HG02870 (cell line): ENCODE data around the gene CRADD.
"Not testable (repeated sequence)": the region's sequence is repeated elsewhere in the genome, so short reads cannot be mapped to it uniquely, and the experiment has no call there.

Experiments used
- ATAC-seq: cut with Tn5 transposase; IDR thresholded peaks from one replicate; pipeline ENCODE4 v1.9.1; 2021; ENCODE audit warnings: mild to moderate bottlenecking, moderate library complexity; ENCODE audit not compliant: unreplicated experiment

CRADD gene

DNA sequence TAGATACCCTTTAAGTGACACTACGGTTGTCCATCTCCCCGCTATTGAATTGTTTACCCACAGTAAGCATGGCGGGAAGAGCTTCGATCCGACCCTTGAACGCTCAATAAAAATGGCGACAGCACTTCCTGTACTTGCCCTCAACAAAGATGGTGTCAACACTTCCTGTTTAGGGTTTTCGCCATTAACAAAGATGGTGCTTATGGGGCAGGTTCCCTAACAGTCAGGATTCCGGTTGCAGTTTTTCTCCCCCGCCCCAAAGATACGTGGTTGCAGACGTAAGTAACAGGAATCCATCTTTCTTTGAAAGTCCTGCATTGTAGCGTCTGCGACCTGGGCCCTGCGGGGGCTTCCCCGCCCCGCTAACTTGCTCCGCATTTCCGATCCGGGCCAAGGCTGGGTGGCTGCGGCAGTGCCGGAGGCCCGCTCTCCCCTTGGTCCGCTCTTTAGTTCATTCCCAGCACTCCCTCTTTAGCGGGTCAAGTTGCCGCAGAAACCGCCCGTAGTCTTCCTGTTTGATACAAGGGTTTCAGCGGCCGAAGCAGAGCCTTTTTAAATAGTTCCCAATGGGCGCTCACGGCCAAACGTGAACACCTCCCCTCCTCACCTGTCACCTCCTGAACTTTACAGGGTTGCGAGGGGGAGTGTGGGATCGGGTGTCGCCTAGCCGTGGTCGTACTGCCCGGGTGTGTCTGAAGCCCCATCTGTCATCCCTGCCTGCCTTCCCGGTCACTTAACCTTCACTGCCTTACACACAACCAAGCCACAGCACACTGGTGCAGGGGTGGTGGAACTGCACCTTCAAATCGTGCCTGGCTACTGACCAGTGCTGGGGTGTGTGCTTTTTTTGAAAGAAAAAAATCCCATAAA lies at the start of gene CRADD:
TSS of gene CRADD (plus strand) at position 181 of the 870 bp plus-strand sequence.
- peak; percentile 95 for ATAC-seq

- ATAC-seq: no peak
These were observed 44.8 kb upstream of the CRADD start for GRCh38 chr12:93632383-93632782.

GRCh38 chr12:93634416-93634815 lies 42.8 kb upstream of the CRADD start:
- no peak for ATAC-seq

- no peak for ATAC-seq
These were observed 40.5 kb upstream of the CRADD start for GRCh38 chr12:93636708-93637107.

- no peak for ATAC-seq
These were observed 39.1 kb upstream of the CRADD start for GRCh38 chr12:93638095-93638494.

GRCh38 chr12:93638954-93639353 lies 38.2 kb upstream of the CRADD start:
- ATAC-seq: no peak

- ATAC-seq: no peak
These were observed 37.8 kb upstream of the CRADD start for GRCh38 chr12:93639406-93639805.

- not testable (repeated sequence) for ATAC-seq
These were observed 35.8 kb upstream of the CRADD start for GRCh38 chr12:93641380-93641779.

DNA sequence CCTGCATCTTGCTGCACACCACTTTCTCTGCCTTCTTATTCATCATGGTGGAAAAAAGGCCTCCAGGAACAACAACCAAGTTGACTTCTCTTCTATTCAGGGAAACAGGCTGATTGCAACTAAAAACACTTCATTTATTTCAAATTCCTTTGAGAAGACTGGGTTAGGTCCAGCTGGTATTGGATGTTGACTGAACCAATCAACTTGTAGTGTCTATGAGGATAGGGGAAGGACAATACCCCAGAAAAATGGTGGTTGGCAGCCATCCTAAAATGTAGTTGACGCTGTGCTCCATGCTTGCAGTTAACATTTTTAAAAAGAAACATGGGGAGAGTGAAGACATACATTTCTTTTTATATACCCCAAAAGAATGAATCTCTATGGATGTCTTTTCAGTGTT lies 34.4 kb upstream of the CRADD start:
- no peak for ATAC-seq

- no peak for ATAC-seq
These were observed 31.5 kb upstream of the CRADD start for GRCh38 chr12:93645702-93646101.

- ATAC-seq: no peak
These were observed 26.5 kb upstream of the CRADD start for GRCh38 chr12:93650626-93651025.

GRCh38 chr12:93653079-93653478 lies 24.1 kb upstream of the CRADD start:
- peak; percentile 65 for ATAC-seq

DNA sequence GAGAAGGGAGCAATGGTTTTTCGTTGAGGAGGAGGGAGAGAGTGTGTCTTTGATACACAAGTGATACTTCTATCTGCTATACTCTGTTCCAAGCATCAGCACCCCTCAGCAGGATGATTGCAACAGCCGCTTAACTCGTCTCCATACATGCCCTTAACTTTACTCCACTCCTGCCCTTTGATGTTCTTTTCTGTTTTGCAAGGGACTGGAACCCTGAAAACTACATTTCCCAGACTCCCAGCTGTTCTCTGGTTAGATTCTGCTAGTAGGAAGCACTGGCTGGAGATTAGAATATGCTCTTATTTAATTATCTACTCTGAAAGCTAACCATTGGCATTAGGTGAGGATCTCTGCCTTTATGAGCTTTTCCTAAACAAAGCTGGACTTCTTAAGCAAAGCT lies 23.5 kb upstream of the CRADD start:
- no peak for ATAC-seq

GRCh38 chr12:93654421-93654820 lies 22.8 kb upstream of the CRADD start:
- no peak for ATAC-seq

GRCh38 chr12:93657071-93657470 lies 20.1 kb upstream of the CRADD start:
- no peak for ATAC-seq

GRCh38 chr12:93661021-93661420 lies 16.2 kb upstream of the CRADD start:
- no peak for ATAC-seq

- no peak for ATAC-seq
These were observed 14.0 kb upstream of the CRADD start for GRCh38 chr12:93663006-93663728.

- no peak for ATAC-seq
These were observed 13.5 kb upstream of the CRADD start for GRCh38 chr12:93663729-93664084.

DNA sequence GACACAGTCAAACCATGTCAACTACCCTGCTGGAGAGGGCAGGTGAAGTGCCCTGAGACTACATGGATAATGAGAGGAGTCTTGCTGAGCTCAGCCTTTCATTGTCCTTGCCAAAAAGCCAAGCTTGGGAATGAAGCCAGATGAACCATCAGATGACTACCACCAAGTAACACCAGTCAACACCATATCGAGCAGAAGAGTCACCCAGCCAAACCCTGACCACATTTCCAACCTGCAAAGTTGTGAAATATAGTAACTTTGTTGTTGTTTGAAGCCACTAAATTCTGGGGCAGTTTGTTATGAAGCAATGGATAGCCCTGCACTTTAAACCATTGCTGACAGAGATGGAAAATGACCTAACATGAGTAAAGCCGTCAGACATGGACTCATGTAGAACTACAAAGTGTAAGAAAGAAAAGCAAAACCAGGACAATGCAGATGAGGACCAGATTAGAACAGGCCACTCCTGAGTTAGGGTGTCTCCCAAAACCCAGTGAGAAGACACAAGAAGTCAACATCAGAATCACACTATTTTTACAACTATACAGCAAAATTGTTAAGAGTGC lies 12.5 kb upstream of the CRADD start:
- no peak for ATAC-seq

- ATAC-seq: no peak
These were observed 9.5 kb upstream of the CRADD start for GRCh38 chr12:93667672-93668071.

DNA sequence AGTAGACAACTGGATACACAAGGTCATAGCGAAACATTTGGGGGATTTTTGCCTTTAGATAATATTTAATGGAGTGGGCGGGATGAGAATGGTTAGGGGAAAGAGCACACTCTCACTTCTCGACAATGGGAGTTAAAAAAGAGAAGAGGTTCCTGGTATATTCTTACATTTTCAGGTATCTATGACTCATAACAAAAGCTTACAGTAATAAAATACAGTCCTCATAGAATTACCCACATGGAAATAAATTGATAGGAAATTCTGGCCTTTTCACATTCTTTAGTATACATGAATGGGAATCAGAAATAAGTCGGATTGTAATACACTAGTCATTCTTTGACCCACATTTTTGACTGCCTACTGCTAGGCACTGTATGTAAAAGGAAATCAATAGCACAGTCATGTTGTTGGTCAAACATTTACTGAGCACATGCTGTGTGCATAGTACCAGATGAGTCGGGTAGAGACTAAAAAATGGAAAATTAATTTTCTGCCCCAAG lies 8.2 kb upstream of the CRADD start:
- ATAC-seq: peak; percentile 58

GRCh38 chr12:93669452-93669851 lies 7.7 kb upstream of the CRADD start:
- no peak for ATAC-seq
